RCC 7860 (cell line): ENCODE data around the gene DLK1.

Experiments
- DNase-seq: peaks from one replicate; pipeline ENCODE4 v3.0.0-alpha.2; 2015; ENCODE audit warnings: low spot score
- FAIRE-seq: peaks from 2 replicates; lab custom pipeline; 2012; peaks lifted over from hg19 to GRCh38; lab: Jason Lieb, UNC

Gene DLK1

DNA sequence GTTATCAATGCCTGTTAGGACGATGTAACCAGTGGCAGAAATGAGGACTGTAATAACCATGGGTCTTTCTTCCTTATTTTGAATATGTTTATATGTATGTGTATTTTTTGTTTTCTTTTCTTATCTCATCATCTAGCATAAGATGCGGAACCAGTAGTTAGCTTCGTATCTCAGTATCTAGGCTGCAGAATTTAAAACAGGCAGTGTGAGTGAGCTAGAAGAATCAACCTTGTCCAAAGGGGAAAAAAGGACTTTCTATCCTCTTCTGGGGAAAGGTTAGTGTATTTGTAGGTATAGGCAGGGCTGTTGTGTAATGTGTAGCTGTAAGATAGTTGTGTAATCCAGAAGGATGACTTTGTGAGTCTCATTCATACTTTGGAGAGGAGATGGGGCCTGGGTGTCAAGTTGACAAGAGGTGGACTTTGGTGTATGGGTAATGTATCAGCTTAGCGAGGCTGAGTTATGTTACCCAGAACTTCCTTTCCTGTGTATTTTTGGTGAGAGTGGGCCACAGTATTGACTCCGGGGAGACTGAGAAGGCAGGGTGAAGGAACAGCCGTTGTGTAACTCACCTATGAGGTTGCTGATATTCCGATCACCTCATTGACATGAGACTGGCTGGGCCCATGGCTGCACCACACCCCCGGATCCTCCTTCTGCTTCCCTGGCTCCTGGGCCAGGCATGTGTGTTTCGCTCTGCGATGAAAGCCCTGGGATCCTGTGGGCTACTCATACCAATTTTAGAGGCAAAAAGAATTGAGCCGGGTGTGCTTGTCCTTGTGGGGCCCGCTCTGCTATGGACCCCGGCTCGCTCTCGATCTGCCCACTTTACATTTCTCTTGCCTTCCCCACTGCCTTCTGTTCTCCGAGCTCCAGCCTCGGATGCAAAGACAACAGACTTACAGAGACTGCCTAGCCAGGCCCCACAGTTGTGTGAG lies 24.3 kb downstream of the DLK1 start:
- FAIRE-seq, result no peak
- no peak for DNase-seq

DNA sequence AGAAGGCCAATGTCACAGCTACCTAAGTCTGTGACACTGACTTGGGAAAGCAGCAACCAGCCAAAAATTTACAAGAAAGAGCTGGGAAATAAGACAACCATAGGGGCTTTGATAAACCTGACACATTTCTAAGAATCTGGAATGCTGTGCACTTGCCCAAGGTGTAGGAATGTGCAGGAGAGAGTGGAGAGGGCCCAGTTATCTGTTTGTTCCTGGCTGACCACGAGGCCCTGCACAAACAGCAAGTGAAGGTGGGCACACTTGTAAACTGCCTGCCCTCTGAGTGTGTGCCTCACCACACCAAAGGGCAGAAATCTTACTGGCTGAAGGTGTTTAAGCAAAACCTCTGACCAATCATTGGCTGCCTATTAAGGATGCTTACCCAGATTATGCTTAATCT lies 27.3 kb downstream of the DLK1 start:
- DNase-seq (no peak), FAIRE-seq (no peak)

DNA sequence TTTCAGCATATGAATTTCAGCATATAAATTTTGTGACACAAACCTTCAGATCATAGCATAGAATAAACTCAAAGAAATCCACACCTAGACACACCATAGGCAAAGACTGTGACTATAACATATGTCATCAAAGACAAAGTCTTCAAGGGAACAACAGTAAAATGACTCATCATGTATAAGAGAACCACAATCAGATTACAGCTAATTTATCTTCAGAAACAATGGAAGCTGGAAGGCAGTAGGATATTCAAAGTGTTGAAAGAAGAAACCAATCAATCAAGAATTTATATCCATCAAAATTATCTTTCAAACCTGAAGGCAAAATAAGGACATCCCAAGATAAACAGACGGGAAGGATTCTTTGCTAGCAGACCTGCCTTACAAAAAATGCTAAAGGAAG lies 29.0 kb downstream of the DLK1 start:
- FAIRE-seq (no peak), DNase-seq (peak; percentile 23)

DNA sequence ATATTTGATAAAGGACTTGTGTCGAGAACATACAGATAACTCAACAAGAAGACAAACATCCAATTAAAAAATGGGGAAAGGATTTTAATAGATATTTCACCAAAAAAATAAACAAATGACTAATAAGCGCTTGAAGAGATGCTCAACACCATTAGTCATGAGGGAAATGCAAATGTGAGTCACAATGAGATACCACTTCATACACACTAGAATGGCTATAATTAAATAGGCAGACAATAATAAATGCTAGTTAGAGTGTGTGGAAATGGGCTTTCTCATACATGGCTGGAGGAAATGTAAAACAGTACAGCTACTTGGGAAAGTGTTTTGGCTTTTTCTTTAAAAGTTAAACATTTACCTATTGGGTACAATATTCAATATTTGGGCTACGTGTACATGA lies 34.8 kb downstream of the DLK1 start:
- no peak for DNase-seq
- FAIRE-seq, result no peak

DNA sequence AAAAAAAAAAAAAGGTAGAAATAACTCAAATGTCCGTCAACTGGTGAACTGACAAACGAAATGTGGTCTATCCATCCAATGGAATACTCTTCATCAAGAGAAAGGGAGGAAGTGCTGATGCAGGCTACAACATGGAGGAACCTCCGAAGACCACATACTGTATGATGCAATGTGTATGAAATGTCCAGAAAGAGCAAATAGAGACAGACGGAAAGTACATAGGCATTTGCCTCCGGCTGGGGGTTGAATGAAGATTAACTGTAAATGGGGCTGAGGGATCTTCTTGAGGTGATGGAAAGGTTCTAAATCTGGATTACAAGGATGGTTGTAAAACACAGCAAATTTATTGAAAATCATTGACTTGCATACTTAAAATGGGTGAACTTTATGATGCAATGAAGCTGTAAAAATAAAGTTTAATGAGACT lies 35.4 kb downstream of the DLK1 start:
- DNase-seq, result no peak
- FAIRE-seq, result no peak

DNA sequence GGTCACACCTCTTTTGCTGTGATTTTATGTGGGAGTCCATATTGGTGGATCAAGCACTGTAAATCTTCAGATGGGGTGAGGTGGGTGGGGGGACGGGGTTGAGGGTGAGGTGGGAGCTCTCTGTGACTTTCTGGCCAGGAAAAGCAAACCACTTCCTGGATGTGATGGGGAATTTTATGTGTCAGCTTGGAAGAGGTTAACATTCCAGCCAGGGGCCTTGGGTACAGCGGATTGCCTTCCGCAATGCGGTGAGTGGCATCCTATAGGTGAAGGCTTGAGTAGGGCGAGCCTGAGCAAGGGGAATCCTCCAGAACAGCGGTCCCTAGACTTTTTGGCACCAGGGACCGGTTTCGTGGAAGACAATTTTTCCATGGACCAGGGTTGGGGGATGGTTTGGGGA lies 36.2 kb downstream of the DLK1 start:
- no peak for DNase-seq
- FAIRE-seq, result no peak

DNA sequence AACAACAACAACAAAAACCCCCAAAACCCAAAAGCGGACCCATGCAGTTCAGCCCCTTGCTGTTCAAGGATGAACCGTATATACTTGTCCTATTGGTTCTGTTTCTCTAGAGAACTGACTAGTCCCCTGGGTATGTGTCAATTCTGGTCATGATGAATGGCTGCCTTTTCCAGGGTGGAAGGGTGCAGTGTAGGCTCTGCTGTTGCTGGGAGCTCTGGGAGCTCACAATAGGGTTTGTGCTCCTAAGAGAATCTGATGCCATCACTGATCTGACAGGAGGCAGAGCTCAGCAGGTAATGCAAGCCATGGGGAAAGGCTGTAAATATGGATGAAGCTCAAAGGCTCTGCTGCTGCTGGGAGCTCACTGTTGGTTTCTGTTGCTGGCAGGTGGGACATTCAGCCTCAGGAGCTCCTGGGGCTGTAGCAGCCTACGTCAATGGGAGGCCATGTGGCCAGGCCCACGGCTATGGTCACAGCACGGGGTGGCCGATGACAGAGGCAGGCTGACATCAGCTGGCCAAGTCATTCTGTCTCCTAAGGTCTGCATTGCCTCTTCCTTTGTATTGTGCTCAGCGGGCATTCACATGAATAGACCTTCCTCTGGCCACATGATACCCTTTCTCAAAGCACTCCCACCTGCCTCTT lies 37.9 kb downstream of the DLK1 start:
- no peak for FAIRE-seq

DNA sequence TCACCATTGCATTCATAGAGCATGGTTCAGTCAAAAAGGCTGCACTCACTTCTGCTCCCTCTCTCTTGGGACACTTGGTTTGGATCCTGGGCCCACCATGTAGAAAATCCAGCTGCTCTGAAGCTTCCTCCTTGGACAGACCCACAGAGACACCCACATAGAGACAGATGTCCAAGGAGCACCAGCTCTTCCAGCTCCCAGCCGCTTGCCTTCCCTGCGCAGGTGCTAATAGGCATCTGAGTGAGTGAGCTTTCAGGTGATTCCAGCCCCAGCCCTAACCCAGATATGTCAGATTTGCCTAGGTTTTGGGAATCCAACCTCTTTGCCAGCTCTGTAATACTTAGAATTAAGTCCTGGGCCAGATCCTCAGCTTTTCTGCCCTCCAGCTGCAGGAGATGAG lies 38.6 kb downstream of the DLK1 start:
- DNase-seq, result no peak
- FAIRE-seq, result no peak

More for the DNA sequence above, 37.9 kb downstream of the DLK1 start:
- DNase-seq, result no peak

DNA sequence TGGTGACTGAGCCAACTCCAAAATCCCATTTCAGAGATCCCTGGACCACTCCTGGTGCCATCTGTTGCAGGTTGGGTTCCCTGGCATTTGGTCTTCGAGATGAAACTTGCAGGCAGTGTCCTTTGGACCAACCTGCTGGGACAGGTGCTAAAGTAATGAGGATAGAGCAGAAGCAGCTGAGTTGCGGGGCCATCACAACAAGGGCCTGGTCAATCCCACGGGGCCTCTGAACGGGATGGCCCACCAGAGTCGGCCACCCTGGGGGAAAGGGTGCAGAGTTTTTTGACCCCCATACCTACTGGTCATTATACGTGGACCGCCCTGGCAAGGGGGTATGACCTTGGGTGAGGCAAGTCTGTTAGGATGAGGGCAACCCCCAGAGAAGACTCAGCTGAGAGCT lies 39.3 kb downstream of the DLK1 start:
- no peak for DNase-seq
- no peak for FAIRE-seq

DNA sequence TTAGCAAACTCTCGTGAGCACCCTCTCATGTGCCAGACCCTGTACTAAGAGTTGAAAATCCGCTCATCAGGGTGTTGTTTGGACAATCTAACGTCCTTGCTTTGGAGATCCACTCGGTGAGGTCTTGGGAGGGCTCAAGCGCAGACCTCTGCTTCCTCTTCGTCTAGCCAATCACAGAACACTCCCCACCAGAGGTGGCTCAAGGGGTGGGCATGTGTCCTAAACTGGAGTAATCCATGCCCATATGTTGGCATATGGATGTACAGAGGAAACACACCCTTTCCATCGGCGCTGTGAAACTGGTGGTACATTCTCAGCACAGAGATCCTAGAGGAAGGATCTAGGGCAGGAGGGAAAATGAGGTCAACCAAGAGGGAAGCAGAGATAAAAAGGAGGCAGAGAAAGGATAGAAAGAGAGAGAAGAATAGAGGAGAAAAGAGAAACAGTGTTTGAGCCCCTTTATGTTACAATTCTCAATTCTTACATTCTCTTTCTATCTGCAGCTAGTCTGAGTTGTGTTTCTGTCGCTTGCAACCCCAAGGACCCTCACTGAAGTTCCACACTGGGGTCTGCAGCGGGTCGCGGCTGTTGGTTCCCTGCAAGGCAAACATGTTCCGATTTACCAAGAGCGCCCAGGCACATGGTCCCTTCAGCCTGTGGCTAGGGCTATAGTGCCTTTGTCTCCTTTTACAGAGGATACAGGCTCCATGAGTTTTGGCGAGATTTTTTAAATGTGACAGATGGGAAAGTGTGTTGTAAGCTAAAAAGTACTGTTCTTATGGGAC lies 40.5 kb downstream of the DLK1 start:
- FAIRE-seq (no peak), DNase-seq (no peak)

DNA sequence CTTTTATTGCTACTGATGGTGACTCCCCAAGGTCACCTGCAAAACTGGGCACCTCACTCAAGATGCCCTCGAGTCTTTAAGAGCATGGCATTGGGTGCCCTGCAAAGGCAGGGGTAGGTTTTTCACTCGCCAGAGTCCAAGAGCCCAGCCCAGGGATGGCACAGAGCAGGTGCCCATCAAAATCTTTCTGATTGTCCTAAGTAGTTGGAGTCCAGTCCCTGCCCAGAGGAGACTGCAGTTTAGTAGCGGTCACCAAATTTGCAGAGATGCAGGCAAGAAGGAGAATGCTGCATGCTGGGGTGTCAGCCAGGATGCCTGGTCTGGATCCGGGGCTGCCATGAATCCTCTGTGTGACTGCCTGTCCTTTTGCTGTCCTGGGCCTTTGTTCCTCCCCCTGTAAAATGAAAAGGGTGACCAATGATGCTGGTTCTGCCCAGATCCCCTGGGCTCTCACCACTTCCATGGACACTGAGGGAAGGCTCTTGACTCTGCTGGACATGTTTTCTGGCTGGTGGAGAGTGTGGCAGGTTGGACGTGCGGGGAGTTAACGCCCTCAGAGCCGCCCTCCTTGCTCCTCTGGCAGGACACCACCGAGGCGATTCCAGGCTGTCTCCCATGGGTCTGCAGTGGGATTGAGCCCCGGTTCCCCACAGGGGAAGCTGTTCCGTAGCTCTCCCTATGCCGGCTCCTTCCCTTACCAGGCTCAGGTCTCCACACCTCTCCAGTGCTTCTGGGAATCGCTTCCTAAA lies 41.3 kb downstream of the DLK1 start:
- FAIRE-seq, result no peak
- no peak for DNase-seq

DNA sequence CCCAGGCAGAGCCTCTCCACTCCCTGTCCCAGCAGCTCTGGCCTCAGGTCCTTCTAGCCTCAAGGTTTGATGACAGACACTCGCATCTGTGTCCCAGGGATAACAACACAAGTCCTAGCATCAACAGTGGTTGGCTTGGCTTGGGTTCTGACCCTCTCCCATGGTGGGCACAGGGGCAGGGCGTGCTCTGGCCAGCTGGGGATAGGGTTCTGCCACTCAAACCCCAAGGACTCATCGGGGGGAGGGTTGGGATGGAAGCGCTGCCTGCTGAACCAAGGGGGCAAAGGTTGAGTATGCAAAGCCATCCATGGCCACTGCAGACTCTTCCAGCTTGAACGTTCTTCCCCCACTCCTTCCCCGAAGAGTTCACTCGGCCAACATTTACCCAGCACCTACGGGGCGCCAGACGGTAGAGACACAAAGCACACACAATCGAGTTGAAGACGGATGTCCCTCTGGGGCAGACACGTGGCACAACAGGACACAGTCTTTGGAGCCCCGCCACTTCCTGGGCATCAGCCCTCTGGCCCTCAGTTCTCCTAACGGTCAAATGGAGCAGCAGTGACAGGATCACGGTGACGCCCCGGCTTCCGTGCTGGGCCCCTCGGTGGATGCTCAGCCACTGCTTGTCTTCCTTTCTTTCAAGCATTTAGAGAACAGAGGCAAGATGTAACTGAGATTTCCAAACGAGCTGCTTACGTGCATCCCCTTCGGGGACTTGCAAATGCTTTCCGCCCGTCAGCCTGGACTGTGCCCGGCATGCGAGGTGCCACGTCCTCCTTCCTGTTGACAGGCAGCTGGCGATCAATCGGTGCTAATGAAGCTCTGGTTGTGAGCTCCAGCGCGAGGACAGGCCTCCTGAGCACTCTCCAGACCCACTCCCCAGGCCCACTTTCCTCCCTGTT lies 42.6 kb downstream of the DLK1 start:
- DNase-seq (no peak), FAIRE-seq (no peak)

DNA sequence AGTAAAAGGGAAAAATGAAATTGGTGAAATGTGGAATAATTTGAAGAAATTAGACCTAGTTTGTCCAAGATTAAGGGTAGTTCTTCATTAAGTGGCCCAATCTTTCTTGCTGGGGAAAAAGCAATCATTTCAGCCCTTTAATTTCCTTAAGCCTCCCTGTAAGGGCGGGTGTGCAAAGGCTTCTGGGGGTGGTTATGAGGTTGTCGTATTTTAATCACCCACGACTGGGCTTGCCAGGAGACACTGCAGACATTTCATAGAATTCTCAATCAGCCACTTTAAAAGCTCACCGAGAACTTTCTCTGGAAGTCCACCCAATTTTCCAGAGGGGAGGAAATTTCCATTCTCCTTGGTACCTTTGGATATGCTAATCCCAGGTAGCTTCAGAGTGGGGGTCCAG lies 43.4 kb downstream of the DLK1 start:
- DNase-seq (no peak), FAIRE-seq (no peak)

DNA sequence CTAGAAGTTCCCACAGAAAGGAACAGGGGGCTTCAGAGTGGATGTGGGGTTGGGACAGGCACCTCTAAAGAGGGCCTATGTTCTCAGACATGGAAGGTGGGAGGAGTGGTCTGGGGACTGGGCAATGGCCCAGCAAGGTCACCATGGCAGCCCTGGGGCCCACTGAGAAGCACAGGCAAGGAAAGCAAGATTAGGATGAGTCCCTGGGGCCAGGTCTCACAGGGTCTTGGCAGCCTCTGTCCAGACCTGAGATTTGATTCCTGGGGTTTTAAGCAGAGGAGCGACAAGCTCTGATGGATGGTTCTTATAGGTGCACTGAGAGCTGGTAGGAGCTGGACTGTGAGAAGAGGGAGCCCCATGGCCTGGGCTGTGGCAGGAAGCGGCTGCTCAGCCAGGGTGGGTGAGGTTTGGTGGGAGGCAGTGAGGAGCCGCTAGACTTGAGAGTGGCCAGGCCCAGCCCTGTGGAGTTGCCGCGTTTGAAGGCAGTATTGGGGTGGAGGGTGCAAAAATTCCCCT lies 44.0 kb downstream of the DLK1 start:
- DNase-seq, result no peak
- FAIRE-seq, result no peak

DNA sequence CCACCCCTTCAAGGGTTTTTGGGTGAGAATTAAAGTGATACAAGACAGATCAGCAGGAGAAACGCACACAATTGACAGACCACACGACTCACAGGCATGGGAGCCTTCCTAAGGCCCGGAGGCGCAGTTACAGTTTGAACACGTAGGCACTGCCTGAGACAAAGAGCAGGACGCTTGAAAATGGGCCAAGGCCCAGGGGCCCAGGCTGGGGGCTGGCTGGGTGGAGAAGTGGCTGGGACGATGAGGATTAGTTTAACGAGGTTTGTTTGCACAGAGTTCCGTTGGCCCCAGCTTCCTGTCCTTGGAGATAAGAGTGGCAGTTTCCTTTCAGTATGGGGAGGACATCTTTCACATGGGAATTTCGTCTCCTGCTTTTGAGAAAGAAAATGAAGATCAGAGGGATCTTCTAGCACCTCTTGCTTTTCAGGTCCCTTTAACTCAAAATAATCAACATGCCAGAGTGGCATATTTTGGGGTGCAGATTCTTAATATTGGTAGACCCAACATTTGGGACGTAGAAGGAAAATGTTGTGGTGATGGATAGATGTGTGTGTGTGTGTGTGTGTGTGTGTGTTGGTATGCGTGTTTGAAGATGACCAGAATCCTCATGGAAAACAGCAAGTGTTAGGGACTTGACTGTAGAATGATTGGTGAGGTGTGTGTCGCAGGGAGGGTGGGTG lies 44.6 kb downstream of the DLK1 start:
- DNase-seq (no peak), FAIRE-seq (no peak)

DNA sequence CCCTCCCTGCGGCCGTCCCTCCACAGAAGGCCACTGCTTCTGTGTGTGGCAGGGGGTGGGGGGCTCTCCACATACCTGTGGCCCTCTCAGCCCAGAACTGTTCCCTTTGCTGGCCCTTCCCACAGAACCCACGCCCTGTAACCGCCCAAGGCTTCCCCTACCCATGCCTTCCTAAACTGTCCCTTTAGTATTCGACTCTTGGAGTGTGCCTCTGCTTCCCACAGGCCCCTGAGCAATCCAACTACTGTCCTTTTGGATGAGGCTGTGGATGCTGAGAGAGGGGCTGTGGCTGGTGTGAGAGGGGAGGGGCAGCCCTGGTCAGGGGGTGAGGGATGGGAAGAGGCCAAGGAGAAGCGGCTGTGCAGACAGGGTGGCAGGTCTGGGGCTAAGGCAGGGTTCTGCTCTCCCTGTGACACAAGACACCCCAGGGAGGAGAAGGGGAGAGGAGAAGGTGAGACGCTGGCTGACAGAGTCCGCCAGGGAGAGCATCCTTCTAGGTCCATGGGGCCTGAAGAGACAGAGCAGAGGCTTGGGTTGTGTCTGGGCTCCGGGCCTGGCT lies 46.0 kb downstream of the DLK1 start:
- FAIRE-seq (no peak), DNase-seq (no peak)

DNA sequence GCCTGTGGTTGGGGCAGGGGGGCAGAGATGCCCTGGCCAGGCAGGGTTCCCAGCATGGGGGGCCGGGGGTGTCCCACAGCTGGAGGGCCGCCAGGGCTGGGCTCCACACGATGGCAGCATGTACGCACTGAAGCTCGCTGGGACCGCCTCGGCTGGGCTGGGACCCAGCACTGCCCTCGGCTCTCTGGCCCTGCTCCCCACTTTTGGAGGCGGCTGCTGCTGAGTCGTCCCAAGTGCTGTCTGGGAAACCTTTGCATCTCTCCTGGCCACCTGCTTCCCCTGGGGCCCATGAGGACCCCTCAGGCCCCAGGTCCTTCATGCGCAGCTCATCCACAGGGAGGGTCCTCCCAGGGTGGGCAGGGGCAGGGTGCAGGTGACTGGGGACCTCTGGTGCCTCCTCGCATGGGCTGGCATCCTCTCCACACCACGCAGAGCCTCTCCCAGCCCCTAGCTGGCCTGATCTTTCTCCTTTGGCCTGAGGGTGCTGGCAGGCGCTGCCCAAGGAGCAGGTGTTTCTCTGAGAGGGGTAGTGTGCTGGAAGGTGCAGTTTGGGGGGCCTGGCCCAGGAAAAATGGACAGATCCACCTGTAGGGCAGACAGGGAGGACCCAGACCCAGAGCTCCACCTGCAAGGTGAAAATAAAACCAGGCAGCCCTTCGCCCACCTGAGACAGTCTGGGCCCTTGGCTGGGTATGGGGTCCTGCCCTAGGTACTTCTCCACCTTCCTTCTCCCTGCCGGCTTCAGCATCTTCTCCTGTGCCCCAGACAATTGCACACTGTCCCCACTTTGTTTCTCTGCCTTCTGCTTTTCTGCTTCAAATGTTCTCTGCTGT lies 46.9 kb downstream of the DLK1 start:
- FAIRE-seq, result no peak
- no peak for DNase-seq

DNA sequence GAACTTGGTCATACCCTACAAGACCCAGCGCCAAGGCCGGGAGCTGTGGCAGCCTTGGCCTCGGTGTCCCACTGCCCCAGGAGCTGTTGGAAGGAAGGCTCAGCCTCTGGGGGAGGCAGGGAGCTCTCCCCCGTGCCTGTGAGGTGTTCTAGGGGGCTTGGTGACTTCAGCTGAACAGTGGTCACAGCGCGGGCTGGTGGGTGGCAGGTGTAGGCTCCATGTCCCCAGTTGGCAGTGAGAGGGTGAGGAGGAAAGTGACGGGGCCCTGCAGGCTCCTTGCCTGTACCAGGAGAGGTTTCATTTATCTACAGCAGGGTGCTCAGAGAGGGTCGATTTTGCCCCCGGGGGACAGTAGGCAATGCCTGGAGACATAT lies 47.5 kb downstream of the DLK1 start:
- FAIRE-seq (no peak), DNase-seq (no peak)
